Spleen (tissue), 11 donors: Measurements from ENCODE around the gene VEGFA. TPM values are rescaled to one million over a fixed set of nuclear protein-coding genes. Genes with fewer than 3 reads are reported as not detected.

ENCODE experiments used
- DNase-seq: peaks from one replicate; pipeline ENCODE4 v3.0.0-alpha.2; 2020
- H3K27ac ChIP-seq, 8 donors: fragments of 200-600 bp; sonication (generic) in 7 of 8; 1 replicate in 4 of 8; 2 replicates in 4 of 8; pipeline versions ENCODE4 v1.5.0 to v1.8.0; 2016 to 2021; ENCODE audit warnings: inconsistent platforms in 4 of 8, mild to moderate bottlenecking in 4 of 8, moderate library complexity in 1 of 8
- H3K27me3 ChIP-seq, 7 donors: fragments of 200-600 bp; sonication (generic) in 6 of 7; replicated peaks in 1 of 7; 1 replicate in 4 of 7; 2 replicates in 3 of 7; pipeline versions ENCODE4 v1.5.0 to v1.8.0; 2016 to 2021; ENCODE audit warnings: inconsistent platforms in 3 of 7, mild to moderate bottlenecking in 1 of 7
- H3K36me3 ChIP-seq, 6 donors: fragments of 200-600 bp; sonication (generic) in 5 of 6; 1 replicate in 4 of 6; 2 replicates in 2 of 6; pipeline versions ENCODE4 v1.5.0 to v1.8.0; 2016 to 2021; ENCODE audit warnings: inconsistent platforms in 2 of 6
- H3K4me1 ChIP-seq, 6 donors: fragments of 200-600 bp; sonication (generic) in 5 of 6; 1 replicate in 3 of 6; 2 replicates in 3 of 6; pipeline versions ENCODE4 v1.5.0 to v1.8.0; 2016 to 2021; ENCODE audit warnings: inconsistent platforms in 3 of 6
- H3K4me3 ChIP-seq, 8 donors: fragments of 200-600 bp; sonication (generic) in 7 of 8; 1 replicate in 4 of 8; 2 replicates in 4 of 8; pipeline versions ENCODE4 v1.5.0 to v1.8.0; 2016 to 2021; ENCODE audit warnings: inconsistent platforms in 4 of 8, mild to moderate bottlenecking in 4 of 8, moderate library complexity in 2 of 8
- H3K9me3 ChIP-seq, 8 donors: fragments of 200-600 bp; sonication (generic) in 7 of 8; 1 replicate in 4 of 8; 2 replicates in 4 of 8; pipeline versions ENCODE4 v1.5.0 to v1.8.0; 2016 to 2021; ENCODE audit warnings: inconsistent platforms in 4 of 8
- CTCF ChIP-seq, 11 experiments: fragments of 200-600 bp in 7 of 11; fragments of 450-650 bp in 4 of 11; sonication (generic) in 4 of 11; IDR thresholded peaks in 8 of 11; conservative IDR thresholded peaks in 3 of 11; 1 replicate in 7 of 11; 2 replicates in 4 of 11; pipeline versions ENCODE4 v1.4.0 to v1.8.0; 2016 to 2021; ENCODE audit warnings: antibody characterized with exemption in 11 of 11, inconsistent platforms in 4 of 11, mild to moderate bottlenecking in 1 of 11
- POLR2A ChIP-seq, 3 donors: fragments of 450-650 bp; IDR thresholded peaks; one replicate each; pipeline ENCODE4 v1.5.1; 2017; ENCODE audit warnings: antibody characterized with exemption in 3 of 3, mild to moderate bottlenecking in 1 of 3
- POLR2AphosphoS5 ChIP-seq, 3 donors: sonication (generic); formaldehyde crosslinking; IDR thresholded peaks; one replicate each; pipeline ENCODE4 v1.5.1; 2017; ENCODE audit warnings: antibody characterized with exemption in 3 of 3
- WGBS, 5 donors: extraction: QIAGEN DNeasy Blood & Tissue Kit in 3 of 5; methylation state at CpG; one replicate each; pipeline versions ENCODE4 v1.1.5 to v1.1.7; 2013 to 2018; 5-methylcytosine and 5-hydroxymethylcytosine counted together
- intact Hi-C: fragments of 100-400 bp; cut with DNase I; formaldehyde crosslinking; loops from one replicate; pipeline ENCODE4 v1.15.0; 2023; ENCODE audit warnings: low total_unique reads
- polyA plus RNA-seq, 3 donors: library from polyadenylated mRNA; stranded (reverse); fragments of 200-250 nt; gene quantifications; one replicate each; pipeline ENCODE4 v1.2.1, GENCODE V29; 2013
- total RNA-seq, 7 donors: library from RNA; depleted of rRNA in 3 of 7; stranded (reverse); fragments of >200 nt in 3 of 7; fragmentation: NEBNext Ultra II Directional in 4 of 7; extraction: Animal tissue kit (Norgen Biotek cat#: 25700) in 4 of 7; gene quantifications; one replicate each; pipeline versions ENCODE4 v1.1.0 to v1.2.1, GENCODE V29; 2016 to 2021
- donor health status: healthy with polysubstance abuse.
- donor health status: DM: no; HTN: no; CAD: no; lungs with moderate emphysema.
- donor health status: DM: no; HTN: no; CAD: no.
- donor health status: Bipolar disorder and iron deficiency.
- donor health status: healthy.
- donor health status: DM: no; HTN: no; CAD: no.
- donor health status: DM: yes; HTN: yes; CAD: no.

Gene VEGFA
- total and polyA plus RNA-seq, 10 donors, result 31.0 to 486 (median 153) TPM

- WGBS, 5 donors, result 56 to 82% (median 69%) methylated on average over 11 of the region's 11 CpGs
- Histone ChIP-seq H3K9me3 (no peaks in the 10 kb centered on the region), H3K36me3 (no peaks in the 10 kb centered on the region), H3K27me3 (peaks cover 0 to 5% (median 0%) of the 10 kb centered on the region in 7 donors), H3K4me1 (peaks cover 0 to 49% (median 12%) of the 10 kb centered on the region in 6 donors), H3K4me3 (no peak overlapping the region), H3K27ac (no peak overlapping the region)
- peak; percentile 46 for DNase-seq
- intact Hi-C loops, result no loop called here
- no peak for TF ChIP-seq CTCF (IDR thresholded peaks at IDR 0.05 in 8 of 11, conservative IDR thresholded peaks at IDR 0.05 in 3 of 11)
- TF ChIP-seq POLR2AphosphoS5 (IDR thresholded peaks at IDR 0.05), result no peak
- no peak for TF ChIP-seq POLR2A (IDR thresholded peaks at IDR 0.05)
Observed at GRCh38 chr6:43796903-43797890, 27.2 kb downstream of the VEGFA start.

GRCh38 chr6:43797919-43798318 is 27.9 kb downstream of the VEGFA start:
- WGBS, 5 donors, result 66 to 94% (median 82%) methylated on average over 8 to 11 of the region's 11 CpGs
- no peak for TF ChIP-seq CTCF (IDR thresholded peaks at IDR 0.05 in 8 of 11, conservative IDR thresholded peaks at IDR 0.05 in 3 of 11)
- TF ChIP-seq POLR2A (IDR thresholded peaks at IDR 0.05), result no peak
- no peak for TF ChIP-seq POLR2AphosphoS5 (IDR thresholded peaks at IDR 0.05)
- H3K27ac ChIP-seq, result peak overlapping the region in 2 of 8 donors; percentile 72 to 80
- intact Hi-C loops, result no loop called here
- H3K36me3 ChIP-seq, result no peaks in the 10 kb centered on the region
- DNase-seq, result peak; percentile 49
- H3K27me3 ChIP-seq, result peaks cover 0 to 5% (median 0%) of the 10 kb centered on the region in 7 donors
- no peak overlapping the region for H3K4me3 ChIP-seq
- H3K9me3 ChIP-seq, result no peaks in the 10 kb centered on the region
- H3K4me1 ChIP-seq, result peaks cover 0 to 56% (median 14%) of the 10 kb centered on the region in 6 donors

- H3K36me3 ChIP-seq, result no peaks in the 10 kb centered on the region
- H3K27me3 ChIP-seq, result peaks cover 0 to 5% (median 0%) of the 10 kb centered on the region in 7 donors
- intact Hi-C loops, result no loop called here
- peak overlapping the region in 7 of 8 donors; percentile 22 to 81 (median 73) for H3K27ac ChIP-seq
- no peaks in the 10 kb centered on the region for H3K9me3 ChIP-seq
- H3K4me3 ChIP-seq, result peak overlapping the region in 1 of 8 donors; percentile 1
- peak; percentile 83 for DNase-seq
- no peak for TF ChIP-seq CTCF (IDR thresholded peaks at IDR 0.05 in 8 of 11, conservative IDR thresholded peaks at IDR 0.05 in 3 of 11)
- TF ChIP-seq POLR2AphosphoS5 (IDR thresholded peaks at IDR 0.05), result peak in 1 of 3 donors; percentile 35
- TF ChIP-seq POLR2A (IDR thresholded peaks at IDR 0.05), result no peak
- peaks cover 0 to 66% (median 14%) of the 10 kb centered on the region in 6 donors for H3K4me1 ChIP-seq
- 46 to 72% (median 58%) methylated on average over 10 of the region's 10 CpGs for WGBS, 5 donors
Observed at GRCh38 chr6:43798688-43799444, 28.9 kb downstream of the VEGFA start.
